Neuronal stem cell (in vitro differentiated cells): Measurements from ENCODE around the gene FPGS.

ENCODE experiments used
- DNase-seq: peaks from one replicate; pipeline ENCODE4 v3.0.0-alpha.2; 2013; ENCODE audit warnings: low spot score
- H2AFZ ChIP-seq: one replicate; pipeline ENCODE4 v1.6.1; 2013; ENCODE audit warnings: mild to moderate bottlenecking, low read length, inconsistent platforms
- H2AK5ac ChIP-seq: 2 replicates; pipeline ENCODE4 v1.6.1; 2013; ENCODE audit warnings: low read depth, mild to moderate bottlenecking, inconsistent platforms, low read length, moderate library complexity, mixed read lengths
- H2BK120ac ChIP-seq: 2 replicates; pipeline ENCODE4 v1.6.1; 2013; ENCODE audit warnings: low read depth, mild to moderate bottlenecking, inconsistent platforms, low read length, moderate library complexity, mixed read lengths
- H2BK12ac ChIP-seq: one replicate; pipeline ENCODE4 v1.6.1; 2013; ENCODE audit warnings: low read length, inconsistent platforms
- H2BK15ac ChIP-seq: 2 replicates; pipeline ENCODE4 v1.6.1; 2013; ENCODE audit warnings: mild to moderate bottlenecking, low read length, inconsistent platforms, mixed read lengths
- H2BK5ac ChIP-seq: one replicate; pipeline ENCODE4 v1.6.1; 2013; ENCODE audit warnings: inconsistent platforms, mild to moderate bottlenecking, low read length, moderate library complexity
- H3K14ac ChIP-seq: one replicate; pipeline ENCODE4 v1.6.1; 2013; ENCODE audit warnings: low read length, inconsistent platforms
- H3K18ac ChIP-seq: 2 replicates; pipeline ENCODE4 v1.6.1; 2013; ENCODE audit warnings: low read length, inconsistent platforms
- H3K23ac ChIP-seq: 2 replicates; pipeline ENCODE4 v1.6.1; 2013; ENCODE audit warnings: low read depth, mild to moderate bottlenecking, mixed read lengths, low read length, inconsistent platforms; ENCODE audit not compliant: poor library complexity
- H3K27ac ChIP-seq: replicated peaks from 3 replicates; pipeline ENCODE4 v1.5.1; 2013; ENCODE audit warnings: low read length, inconsistent platforms
- H3K27me3 ChIP-seq, 3 experiments: 2 replicates each; pipeline ENCODE4 v1.6.1; 2013; ENCODE audit warnings: low read length in 3 of 3, mild to moderate bottlenecking in 2 of 3, inconsistent platforms in 1 of 3, low read depth in 1 of 3, mixed read lengths in 1 of 3, moderate library complexity in 1 of 3; ENCODE audit not compliant: control insufficient read depth in 3 of 3, insufficient read depth in 3 of 3
- H3K36me3 ChIP-seq, 2 donors: replicated peaks in 1 of 2; 2 replicates each; pipeline ENCODE4 v1.6.1; 2013; ENCODE audit warnings: low read length in 2 of 2; ENCODE audit not compliant: control insufficient read depth in 2 of 2, insufficient read depth in 2 of 2
- H3K4ac ChIP-seq: 2 replicates; pipeline ENCODE4 v1.6.1; 2013; ENCODE audit warnings: inconsistent platforms, mild to moderate bottlenecking, low read length, moderate library complexity
- H3K4me1 ChIP-seq, 2 donors: 1 replicate in 1 of 2; 2 replicates in 1 of 2; pipeline ENCODE4 v1.6.1; 2013; ENCODE audit warnings: low read length in 2 of 2, low read depth in 1 of 2; ENCODE audit not compliant: control insufficient read depth in 2 of 2, insufficient read depth in 1 of 2
- H3K4me2 ChIP-seq: one replicate; pipeline ENCODE4 v1.6.1; 2013; ENCODE audit warnings: mild to moderate bottlenecking, low read length, inconsistent platforms; ENCODE audit not compliant: insufficient read depth, poor library complexity, severe bottlenecking
- H3K4me3 ChIP-seq, 2 donors: 2 replicates each; pipeline ENCODE4 v1.5.1; 2013; ENCODE audit warnings: low read length in 2 of 2, mild to moderate bottlenecking in 2 of 2, inconsistent platforms in 1 of 2, moderate library complexity in 1 of 2
- H3K79me1 ChIP-seq: one replicate; pipeline ENCODE4 v1.6.1; 2013; ENCODE audit warnings: low read depth, mild to moderate bottlenecking, inconsistent platforms, low read length, moderate library complexity
- H3K9ac ChIP-seq: one replicate; pipeline ENCODE4 v1.6.1; 2013; ENCODE audit warnings: mild to moderate bottlenecking, low read depth, low read length, inconsistent platforms; ENCODE audit not compliant: poor library complexity
- H3K9me3 ChIP-seq, 2 donors: replicated peaks in 1 of 2; 2 replicates each; pipeline versions ENCODE3 to v1.6.1; 2013; ENCODE audit warnings: low read length in 2 of 2, mild to moderate bottlenecking in 2 of 2, inconsistent platforms in 1 of 2, low read depth in 1 of 2, mixed read lengths in 1 of 2, moderate library complexity in 1 of 2; ENCODE audit not compliant: control insufficient read depth in 2 of 2, insufficient read depth in 1 of 2
- H4K8ac ChIP-seq: one replicate; pipeline ENCODE4 v1.6.1; 2013; ENCODE audit warnings: low read depth, mild to moderate bottlenecking, inconsistent platforms, low read length, moderate library complexity
- H4K91ac ChIP-seq: one replicate; pipeline ENCODE4 v1.6.1; 2013; ENCODE audit warnings: low read length, low read depth, mild to moderate bottlenecking, inconsistent platforms; ENCODE audit not compliant: poor library complexity
- WGBS, 2 donors: extraction: QIAGEN DNeasy Blood & Tissue Kit; methylation state at CpG; one replicate each; pipeline ENCODE4 v1.1.7; 2013; ENCODE audit warnings: missing lambda C conversion rate in 2 of 2, mixed read lengths in 1 of 2; ENCODE audit not compliant: insufficient read length in 2 of 2, insufficient replicate concordance in 1 of 2; ENCODE audit errors: extremely low coverage in 2 of 2; 5-methylcytosine and 5-hydroxymethylcytosine counted together

Gene FPGS

DNA sequence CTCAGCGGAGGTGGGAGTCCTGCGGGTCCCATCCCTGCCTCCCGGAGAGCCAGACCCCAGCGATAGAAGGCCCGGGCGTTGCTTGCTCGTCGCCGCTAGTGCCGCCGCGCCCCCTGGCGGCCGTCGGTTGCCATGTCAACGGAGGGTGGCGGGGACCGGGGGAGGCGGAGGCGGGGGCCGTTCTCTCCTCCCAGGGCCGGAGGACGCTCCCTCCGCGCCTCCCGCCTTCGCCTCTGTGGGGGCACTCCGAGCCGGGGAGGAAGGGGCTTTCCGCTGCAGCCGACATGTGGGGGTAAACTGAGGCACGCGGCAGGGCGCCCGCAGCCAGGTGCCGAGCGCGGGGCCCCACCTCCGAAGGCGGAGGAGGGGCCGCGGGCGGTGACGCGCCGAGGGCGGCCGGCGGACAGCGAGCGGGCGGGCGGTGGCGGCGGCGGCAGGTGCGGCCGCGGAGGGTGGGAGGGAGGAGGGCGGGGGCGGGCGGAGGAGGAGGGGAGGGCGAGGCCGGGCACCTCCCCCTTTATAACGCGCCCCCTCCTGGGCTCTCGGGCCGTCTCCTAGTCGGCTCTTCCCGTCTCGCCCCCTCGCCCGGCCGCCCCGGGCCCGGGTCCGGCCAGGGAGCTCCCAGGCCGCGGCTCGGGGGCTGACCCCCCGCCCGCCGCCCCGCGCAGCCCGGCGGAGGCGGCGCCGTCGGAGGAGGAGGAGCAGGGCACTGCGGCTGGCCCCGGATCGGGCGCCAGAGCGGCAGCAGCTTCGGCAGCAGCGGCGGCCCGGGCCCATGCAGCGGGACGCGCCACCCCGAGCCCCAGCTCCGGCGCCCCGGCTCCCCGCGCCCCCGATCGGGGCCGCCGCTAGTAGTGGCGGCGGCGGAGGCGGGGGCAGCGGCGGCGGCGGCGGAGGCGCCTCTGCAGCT is 17.4 kb upstream of the FPGS start:
- H3K4me3 ChIP-seq: peak overlapping the region; percentile 91 to 92
- H3K79me1 ChIP-seq: peaks cover 10% of the 10 kb centered on the region
- peak overlapping the region; percentile 33 for H2BK15ac ChIP-seq
- H2BK12ac ChIP-seq: no peak overlapping the region
- peak overlapping the region; percentile 98 for H3K18ac ChIP-seq
- peak; percentile 90 for DNase-seq
- H4K91ac ChIP-seq: no peak overlapping the region
- peak overlapping the region; percentile 83 for H3K9ac ChIP-seq
- no peaks in the 10 kb centered on the region for H3K9me3 ChIP-seq
- no CpG with 5 or more reads among the region's 123 CpGs for WGBS, 2 donors
- H2BK120ac ChIP-seq: no peak overlapping the region
- H3K23ac ChIP-seq: peak overlapping the region; percentile 77
- peak overlapping the region; percentile 98 for H2AFZ ChIP-seq
- peak overlapping the region; percentile 60 for H2AK5ac ChIP-seq
- H4K8ac ChIP-seq: no peak overlapping the region
- H3K4me1 ChIP-seq: peaks cover 7 to 8% of the 10 kb centered on the region in 2 donors
- no peak overlapping the region for H3K4ac ChIP-seq
- H3K14ac ChIP-seq: no peak overlapping the region
- peak overlapping the region; percentile 88 for H2BK5ac ChIP-seq
- H3K4me2 ChIP-seq: peak overlapping the region; percentile 90
- H3K27me3 ChIP-seq: peaks cover 0 to 19% (median 0%) of the 10 kb centered on the region in 3 experiments
- peak overlapping the region; percentile 86 for H3K27ac ChIP-seq
- peaks cover 31 to 35% of the 10 kb centered on the region in 2 donors for H3K36me3 ChIP-seq

DNA sequence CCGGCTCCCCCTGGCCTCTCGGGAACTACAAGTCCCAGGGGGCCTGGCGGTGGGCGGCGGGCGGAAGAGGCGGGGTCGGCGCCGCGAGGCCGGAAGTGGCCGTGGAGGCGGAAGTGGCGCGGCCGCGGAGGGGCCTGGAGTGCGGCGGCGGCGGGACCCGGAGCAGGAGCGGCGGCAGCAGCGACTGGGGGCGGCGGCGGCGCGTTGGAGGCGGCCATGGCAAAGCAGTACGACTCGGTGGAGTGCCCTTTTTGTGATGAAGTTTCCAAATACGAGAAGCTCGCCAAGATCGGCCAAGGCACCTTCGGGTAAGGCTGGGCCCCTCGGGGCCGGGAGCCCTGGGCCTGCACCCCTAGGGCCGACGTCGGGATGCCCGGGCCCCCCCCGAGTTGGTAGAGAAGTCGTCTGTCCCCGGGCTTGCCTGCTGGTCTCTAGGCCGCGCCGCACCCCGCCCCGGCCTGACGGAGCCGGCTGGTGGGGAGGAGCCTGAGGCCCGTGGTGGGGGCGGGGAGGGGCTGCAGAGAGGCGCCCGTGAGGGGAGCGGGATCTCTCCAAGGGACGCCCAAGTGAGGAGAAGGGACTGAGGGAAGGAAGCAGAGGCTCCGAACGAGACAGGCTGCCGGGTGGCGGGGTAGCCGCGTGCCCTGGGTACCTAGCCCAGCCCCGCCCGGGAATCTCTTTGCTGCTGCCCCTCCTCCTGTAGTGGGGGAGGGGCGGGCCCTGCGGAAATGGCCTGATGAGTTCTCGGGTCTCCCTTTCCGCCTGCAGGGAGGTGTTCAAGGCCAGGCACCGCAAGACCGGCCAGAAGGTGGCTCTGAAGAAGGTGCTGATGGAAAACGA is 16.5 kb upstream of the FPGS start, which contains the start of gene CDK9:
Gene CDK9, plus strand, starts transcription at position 102 of the 840 bp plus-strand sequence. Its CDS starts 115 bp downstream, at position 217.
- no peaks in the 10 kb centered on the region for H3K9me3 ChIP-seq
- H2AFZ ChIP-seq: peak within 1 kb of the TSS; percentile 98
- peaks cover 0 to 15% (median 0%) of the 10 kb centered on the region in 3 experiments for H3K27me3 ChIP-seq
- WGBS, 2 donors: no CpG with 5 or more reads among the region's 75 CpGs
- no peak within 1 kb of the TSS for H4K91ac ChIP-seq
- DNase-seq: peak; percentile 91
- peak within 1 kb of the TSS; percentile 47 for H2BK120ac ChIP-seq
- H2BK12ac ChIP-seq: no peak within 1 kb of the TSS
- peaks cover 10% of the 10 kb centered on the region for H3K79me1 ChIP-seq
- peaks cover 3 to 8% of the 10 kb centered on the region in 2 donors for H3K4me1 ChIP-seq
- peak within 1 kb of the TSS; percentile 90 for H3K4me2 ChIP-seq
- H3K14ac ChIP-seq: peak within 1 kb of the TSS; percentile 87
- H3K23ac ChIP-seq: peak within 1 kb of the TSS; percentile 77
- peak within 1 kb of the TSS; percentile 60 for H2AK5ac ChIP-seq
- peak within 1 kb of the TSS; percentile 33 for H2BK15ac ChIP-seq
- H4K8ac ChIP-seq: no peak within 1 kb of the TSS
- H3K4me3 ChIP-seq: peak within 1 kb of the TSS; percentile 92 to 95
- H3K9ac ChIP-seq: peak within 1 kb of the TSS; percentile 87
- peak within 1 kb of the TSS; percentile 86 for H3K27ac ChIP-seq
- no peak within 1 kb of the TSS for H3K4ac ChIP-seq
- H3K18ac ChIP-seq: peak within 1 kb of the TSS; percentile 98
- peaks cover 39 to 44% of the 10 kb centered on the region in 2 donors for H3K36me3 ChIP-seq
- peak within 1 kb of the TSS; percentile 88 for H2BK5ac ChIP-seq

DNA sequence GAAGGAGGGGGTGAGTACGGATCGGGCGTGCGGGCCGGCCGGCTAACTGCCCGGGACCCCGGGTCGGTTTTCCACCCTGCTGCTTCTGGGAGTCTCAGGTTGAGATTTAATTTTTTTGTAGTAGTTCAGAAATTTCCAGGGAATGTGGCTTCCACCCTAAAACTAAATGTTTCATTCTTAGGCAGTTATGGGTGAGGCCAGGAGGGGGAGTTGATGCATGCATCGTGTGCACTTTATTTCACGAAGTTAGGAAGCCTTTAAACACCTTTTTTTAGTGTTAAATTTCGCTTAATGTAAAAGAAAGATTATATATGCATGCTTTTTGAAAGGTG is 15.9 kb upstream of the FPGS start:
- Histone ChIP-seq H4K91ac (no peak overlapping the region), H2BK5ac (peak overlapping the region; percentile 88), H2BK15ac (no peak overlapping the region), H3K4ac (no peak overlapping the region), H3K23ac (no peak overlapping the region), H2AK5ac (no peak overlapping the region), H2BK12ac (no peak overlapping the region), H3K18ac (no peak overlapping the region), H3K36me3 (peaks cover 40 to 49% of the 10 kb centered on the region in 2 donors), H3K27ac (peak overlapping the region; percentile 77), H3K27me3 (peaks cover 0 to 13% (median 0%) of the 10 kb centered on the region in 3 experiments), H3K14ac (no peak overlapping the region), H3K9me3 (no peaks in the 10 kb centered on the region), H2BK120ac (no peak overlapping the region), H3K4me2 (peak overlapping the region; percentile 82), H4K8ac (no peak overlapping the region), H3K9ac (peak overlapping the region; percentile 87), H3K79me1 (peaks cover 10% of the 10 kb centered on the region), H3K4me3 (peak overlapping the region; percentile 92 to 95), H3K4me1 (peaks cover 3 to 8% of the 10 kb centered on the region in 2 donors), H2AFZ (peak overlapping the region; percentile 89)
- no CpG with 5 or more reads among the region's 12 CpGs for WGBS, 2 donors
- DNase-seq: no peak
